Urothelium cell line (cell line): ENCODE data around the gene UBL3.

Experiments used
- DNase-seq: peaks from one replicate; pipeline ENCODE4 v3.0.0; 2011; ENCODE audit warnings: low spot score, mixed read lengths
- FAIRE-seq: peaks from 2 replicates; lab custom pipeline; 2011; peaks lifted over from hg19 to GRCh38; lab: Jason Lieb, UNC

UBL3 gene

GRCh38 chr13:29816715-29817114 lies 33.7 kb downstream of the UBL3 start:
- DNase-seq = no peak
- no peak for FAIRE-seq

GRCh38 chr13:29815336-29815735 lies 35.1 kb downstream of the UBL3 start:
- no peak for FAIRE-seq
- DNase-seq = no peak

- FAIRE-seq (no peak), DNase-seq (no peak)
Observed at GRCh38 chr13:29810898-29811297, 39.5 kb downstream of the UBL3 start.

- DNase-seq (no peak), FAIRE-seq (no peak)
Observed at GRCh38 chr13:29810145-29810742, 40.2 kb downstream of the UBL3 start.

GRCh38 chr13:29808264-29808663 lies 42.2 kb downstream of the UBL3 start:
- no peak for DNase-seq
- no peak for FAIRE-seq

DNA sequence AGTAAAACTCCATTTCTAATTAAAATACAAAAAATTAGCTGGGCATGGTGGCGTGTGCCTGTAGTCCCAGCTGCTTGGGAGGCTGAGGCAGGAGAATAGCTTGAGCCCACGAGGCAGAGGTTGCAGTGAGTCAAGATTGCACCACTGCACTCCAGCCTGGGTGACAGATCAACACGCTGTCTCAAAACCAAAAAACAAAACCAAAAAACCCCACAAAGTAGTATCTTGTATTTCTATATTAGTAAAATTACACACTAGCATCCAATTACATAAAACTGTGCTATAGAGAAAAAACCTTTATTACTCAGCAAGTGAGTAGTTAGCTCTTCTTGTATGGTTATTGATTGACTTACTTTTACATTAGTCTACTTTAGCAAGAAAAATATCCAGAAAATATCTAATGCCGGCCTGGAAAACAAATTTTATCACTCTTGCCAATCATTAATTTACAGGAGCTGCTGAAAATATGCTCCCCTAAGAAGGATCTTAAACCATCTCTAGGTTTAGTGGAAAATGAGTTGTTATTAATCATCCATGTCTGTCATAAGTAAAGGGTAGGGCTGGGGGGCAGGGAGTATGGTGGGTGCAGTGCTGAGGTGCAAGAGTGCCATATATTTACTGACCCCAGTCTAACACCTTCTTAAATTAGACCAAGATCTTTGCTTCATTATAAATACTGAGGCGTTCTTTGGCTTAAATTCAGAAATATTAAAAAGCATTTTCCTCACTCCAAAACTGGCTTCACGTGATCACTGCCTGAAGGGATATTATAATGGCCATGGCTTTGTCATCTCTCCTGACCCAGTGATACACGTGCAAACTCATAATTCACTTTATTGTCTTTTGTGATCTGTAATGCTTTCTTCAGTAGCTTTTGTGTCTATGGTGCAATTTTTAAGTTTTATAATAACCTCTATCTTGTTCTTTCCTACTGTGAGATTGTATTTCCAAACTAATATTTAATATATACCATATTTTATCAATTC lies 44.1 kb downstream of the UBL3 start:
- FAIRE-seq (no peak), DNase-seq (no peak)

GRCh38 chr13:29803221-29803620 lies 47.2 kb downstream of the UBL3 start:
- DNase-seq = no peak
- no peak for FAIRE-seq

DNA sequence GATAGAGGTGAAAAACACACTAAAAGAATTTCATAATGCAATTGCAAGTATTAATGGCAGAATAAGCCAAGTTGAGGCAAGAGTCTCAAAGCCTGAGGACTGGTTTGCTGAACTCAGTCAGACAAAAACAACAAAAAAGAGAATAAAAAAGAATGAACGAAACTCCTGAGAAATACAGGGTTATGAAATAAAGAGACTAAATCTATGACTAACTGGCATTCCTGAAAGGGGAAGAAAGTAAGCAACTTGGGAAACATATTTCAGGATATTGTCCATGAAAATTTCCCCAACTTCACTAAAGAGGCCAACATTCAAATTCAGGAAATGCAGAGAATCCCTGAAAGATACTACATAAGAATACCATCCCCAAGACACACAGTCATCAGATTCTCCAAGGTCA lies 47.8 kb downstream of the UBL3 start:
- FAIRE-seq = no peak
- DNase-seq = no peak

DNA sequence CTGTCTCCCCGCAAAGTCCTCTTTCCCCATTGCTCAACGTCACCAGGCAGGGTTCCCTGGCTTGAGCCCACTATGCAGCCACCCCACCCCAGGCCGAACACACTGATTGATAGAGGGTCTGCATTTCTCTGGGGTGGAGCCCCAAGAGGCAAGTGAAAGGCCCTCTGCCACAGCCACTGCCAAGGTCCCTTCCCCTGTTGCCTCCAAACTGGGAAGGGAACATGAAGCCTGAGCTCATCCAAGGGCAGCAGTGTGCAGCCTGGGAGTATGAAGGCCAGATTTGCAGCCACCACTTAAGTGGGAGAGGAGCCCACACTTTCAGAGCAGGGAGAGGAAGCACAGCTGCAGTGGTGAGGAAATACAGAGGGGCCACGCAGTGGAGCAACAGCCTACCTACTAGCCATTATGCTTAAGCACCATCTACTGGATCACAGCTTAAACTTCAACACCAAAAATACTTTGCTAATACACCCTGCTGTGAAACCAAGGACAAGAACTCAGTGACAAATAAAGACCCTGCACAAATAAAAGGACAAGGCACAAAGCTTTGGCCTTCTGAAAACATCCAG lies 48.6 kb downstream of the UBL3 start:
- DNase-seq (no peak), FAIRE-seq (no peak)

GRCh38 chr13:29801102-29801501 lies 49.3 kb downstream of the UBL3 start:
- FAIRE-seq (no peak), DNase-seq (no peak)

DNA sequence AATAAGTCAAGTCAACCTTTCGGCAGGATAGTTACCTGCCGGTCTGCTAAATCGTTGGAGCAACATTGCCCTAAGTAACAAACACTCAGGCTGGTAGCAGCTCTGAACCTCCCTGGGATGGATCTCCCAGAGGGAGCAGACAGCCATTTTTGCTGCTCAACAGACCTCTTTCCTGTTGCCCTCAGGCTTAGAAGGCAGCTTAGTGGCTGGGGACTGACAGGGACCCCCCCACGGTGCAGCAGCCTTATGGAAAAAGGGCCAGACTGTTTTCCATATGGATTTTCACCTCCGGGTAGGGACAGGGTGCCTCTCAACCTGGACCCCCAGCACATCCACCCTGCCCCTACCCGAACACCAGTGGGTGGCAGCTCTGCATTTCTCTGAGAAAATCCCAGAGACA lies 49.7 kb downstream of the UBL3 start:
- FAIRE-seq (no peak), DNase-seq (no peak)

DNA sequence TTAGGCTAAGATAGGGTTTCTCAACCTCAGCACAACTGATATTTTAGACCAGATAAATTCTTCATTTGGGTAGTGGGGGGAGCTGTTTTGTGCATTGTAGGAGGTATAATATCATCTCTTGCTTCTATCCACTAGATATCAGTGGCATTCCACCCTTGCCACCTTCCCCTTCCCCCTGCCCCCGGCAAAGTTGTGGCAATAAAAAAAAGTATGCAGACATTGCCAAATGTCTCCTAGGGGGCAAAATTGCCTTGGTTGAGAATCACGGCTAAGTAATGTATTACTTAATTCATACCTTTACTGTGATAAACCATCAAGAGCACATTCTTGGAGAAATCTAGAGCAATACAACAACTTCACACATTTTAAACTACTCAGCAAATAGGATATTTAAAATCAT lies 51.4 kb downstream of the UBL3 start:
- FAIRE-seq (no peak), DNase-seq (no peak)

DNA sequence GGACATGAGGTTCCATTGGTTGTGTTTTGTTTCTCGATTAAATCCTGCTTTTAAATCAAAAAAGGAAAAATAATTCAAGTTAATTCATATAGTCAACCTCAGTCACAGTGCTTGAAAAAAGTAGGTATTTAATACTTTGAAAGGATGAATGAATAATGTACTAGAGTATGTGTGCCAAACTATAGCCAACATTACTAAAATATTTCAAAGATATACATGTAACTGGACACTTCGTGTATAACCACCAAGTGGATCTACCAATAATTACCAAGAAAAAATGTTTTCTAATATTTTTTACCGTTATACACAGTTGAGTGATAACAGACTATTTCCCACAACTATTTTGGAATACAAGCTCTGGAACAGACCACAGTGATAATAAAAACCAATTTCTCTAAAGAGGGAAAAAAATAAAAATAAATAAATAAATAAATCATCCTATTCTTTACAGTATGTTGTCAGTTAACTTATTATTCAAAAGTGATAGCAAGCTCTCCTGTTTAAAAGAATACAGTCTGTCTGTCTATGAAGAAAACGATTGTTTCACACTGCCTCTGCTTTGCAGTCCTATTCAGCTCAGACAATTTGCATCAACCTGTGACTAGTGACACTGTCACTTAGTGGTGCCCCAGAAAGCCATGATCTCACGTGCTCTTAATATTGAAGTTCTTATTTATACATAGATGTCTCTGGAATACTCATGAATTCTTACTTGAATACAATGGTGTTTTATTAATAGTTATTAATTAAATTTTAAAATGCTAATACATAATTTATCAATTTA lies 58.2 kb downstream of the UBL3 start:
- no peak for FAIRE-seq
- DNase-seq = no peak

DNA sequence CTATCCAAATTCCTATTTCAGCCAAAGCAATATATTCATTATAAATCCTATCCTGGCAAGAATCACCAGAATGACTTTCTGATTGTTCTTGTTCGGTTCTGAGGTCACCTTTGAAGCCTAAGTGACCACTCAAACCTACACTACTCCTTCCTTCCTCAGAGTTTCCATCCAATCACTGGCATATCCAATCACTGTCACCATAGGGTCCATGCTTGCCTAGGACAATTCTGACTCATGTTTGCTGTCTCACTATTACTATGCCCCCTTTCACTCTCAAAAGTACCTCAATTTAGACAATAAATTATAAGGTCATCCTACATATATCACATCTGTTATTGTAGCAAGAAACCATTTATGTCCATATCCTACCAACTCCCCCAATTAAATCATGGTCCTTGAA lies 58.9 kb downstream of the UBL3 start:
- DNase-seq (no peak), FAIRE-seq (no peak)

DNA sequence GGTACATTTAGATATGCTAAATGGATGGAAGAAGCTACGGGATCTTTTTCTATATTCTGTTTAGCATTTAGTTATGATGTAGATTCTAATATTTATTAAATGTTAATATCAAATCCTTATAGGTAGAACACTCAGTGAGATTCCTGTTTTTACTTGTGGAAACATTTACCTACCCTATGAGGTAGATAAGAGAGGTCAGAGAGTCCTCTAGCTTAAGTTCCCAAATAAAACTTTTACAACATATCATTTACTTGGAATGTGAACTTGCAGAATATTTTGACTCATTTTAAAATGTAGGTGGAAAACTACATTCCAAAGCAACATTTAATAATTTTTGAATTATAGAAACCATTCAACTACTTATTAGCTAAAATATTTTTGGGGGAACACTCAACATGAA lies 63.7 kb downstream of the UBL3 start:
- no peak for DNase-seq
- FAIRE-seq = no peak

DNA sequence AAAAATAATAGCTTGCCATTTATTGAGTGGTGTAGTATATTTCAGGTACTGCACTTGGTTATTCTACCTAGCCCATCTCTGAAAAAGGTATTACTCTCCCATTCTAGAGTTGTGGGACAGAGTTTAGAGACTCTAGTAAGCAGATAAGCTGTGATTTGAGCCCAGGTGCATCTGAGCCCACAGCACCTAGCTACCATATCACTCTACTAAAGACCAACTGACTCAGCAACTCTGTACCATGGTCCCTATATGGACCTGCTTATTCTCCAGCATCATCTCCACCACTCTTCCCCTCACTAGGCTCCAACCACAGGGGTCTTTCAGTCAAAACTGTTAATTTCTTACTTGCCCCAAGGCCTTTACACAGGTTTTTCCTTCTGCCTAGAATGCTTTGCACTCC lies 64.4 kb downstream of the UBL3 start:
- DNase-seq = no peak
- FAIRE-seq = no peak

DNA sequence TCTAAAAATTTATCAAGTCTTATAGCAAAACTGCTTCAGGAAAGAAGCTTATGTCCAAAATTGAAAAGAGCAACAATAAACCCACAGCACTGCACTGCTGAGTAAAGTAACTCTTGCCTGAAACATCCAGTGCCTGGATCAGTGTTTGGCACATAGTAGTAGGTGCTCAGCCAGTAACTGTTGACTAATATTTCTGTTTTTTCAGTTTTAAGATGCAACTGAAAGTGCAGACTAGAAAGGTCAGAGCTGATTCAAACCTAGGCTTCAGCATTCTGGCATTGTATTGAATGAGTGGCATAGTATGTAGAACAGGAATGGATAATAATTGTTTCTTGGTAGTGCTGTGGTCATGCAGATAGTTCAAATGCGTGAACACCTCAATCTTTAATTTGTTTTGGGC lies 67.6 kb downstream of the UBL3 start:
- FAIRE-seq (no peak), DNase-seq (no peak)

DNA sequence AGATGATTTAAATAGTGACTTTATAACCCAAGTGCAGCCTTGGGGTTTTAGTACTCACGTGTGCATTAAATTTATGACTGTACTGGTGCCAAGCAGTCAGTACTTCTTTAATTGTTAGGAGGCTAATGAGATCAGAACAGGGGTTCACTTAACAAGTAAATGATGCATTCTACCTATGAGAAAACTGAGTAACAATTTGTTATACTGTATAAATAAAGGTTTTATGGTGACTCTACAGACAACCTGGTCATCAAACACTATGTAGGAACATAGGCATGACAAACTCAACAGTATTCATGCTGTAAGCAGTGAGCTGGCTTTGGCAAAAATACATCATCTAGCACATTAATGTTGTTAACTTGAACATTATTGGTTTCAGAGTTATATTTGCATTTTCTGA lies 75.6 kb downstream of the UBL3 start:
- FAIRE-seq (no peak), DNase-seq (no peak)

DNA sequence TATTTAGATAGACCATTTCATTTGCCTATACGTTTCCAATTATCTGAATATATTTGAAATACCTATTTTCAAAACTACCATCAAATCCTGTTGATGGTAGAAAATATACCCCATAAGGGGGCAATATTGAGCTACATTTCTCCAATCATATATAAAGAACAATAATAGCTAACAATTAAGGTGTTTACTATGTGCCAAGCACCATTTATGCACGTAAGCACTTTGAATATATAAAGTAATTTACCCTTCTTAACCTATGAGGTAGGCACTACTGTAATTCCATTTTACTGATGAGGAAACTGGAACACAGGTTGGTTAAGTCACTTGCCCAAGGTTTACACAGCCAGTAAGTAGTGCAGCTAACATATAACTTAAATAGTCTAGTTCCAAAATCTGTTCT lies 79.2 kb downstream of the UBL3 start:
- FAIRE-seq (no peak), DNase-seq (no peak)

DNA sequence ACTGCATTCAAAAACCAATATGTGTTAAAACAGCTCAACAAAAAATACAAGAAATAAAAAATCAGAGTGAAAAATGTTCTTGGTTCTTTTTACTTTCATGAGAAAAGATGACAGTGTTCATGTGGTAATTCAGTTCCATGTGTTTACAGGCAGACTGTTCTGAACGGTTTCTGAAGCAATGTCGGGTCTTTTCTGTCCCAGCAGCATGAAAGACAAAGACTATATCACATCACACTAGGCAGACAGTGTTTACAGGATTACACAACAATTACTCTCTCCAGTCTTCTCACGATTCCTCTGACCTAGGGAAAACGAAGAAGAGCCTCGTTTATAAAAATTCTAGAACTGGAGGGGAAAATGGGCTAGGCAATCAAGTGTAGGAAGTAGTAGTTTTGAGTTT lies 83.4 kb downstream of the UBL3 start:
- no peak for DNase-seq
- FAIRE-seq = no peak

- FAIRE-seq = no peak
- no peak for DNase-seq
Observed at GRCh38 chr13:29763436-29764180, 86.8 kb downstream of the UBL3 start.
